Transverse colon (tissue), 4 donors: ENCODE data around the gene SRRM3. TPM values are rescaled to one million over a fixed set of nuclear protein-coding genes. Genes with fewer than 3 reads are reported as not detected.
"Not testable (repeated sequence)": the region's sequence is repeated elsewhere in the genome, so short reads cannot be mapped to it uniquely, and the experiment has no call there.

Experiments used
- DNase-seq: peaks from one replicate; pipeline ENCODE4 v3.0.0-alpha.2; 2019
- H3K27ac ChIP-seq, 4 donors: fragments of 200-600 bp; sonication (generic); 2 replicates each; pipeline ENCODE4 v1.5.1; 2016 to 2018; ENCODE audit warnings: inconsistent platforms in 4 of 4
- H3K27me3 ChIP-seq: fragments of 200-600 bp; sonication (generic); 2 replicates; pipeline ENCODE4 v1.5.1; 2017; ENCODE audit warnings: inconsistent platforms
- H3K36me3 ChIP-seq, 4 donors: fragments of 200-600 bp; sonication (generic); 2 replicates each; pipeline ENCODE4 v1.5.1; 2017 to 2019; ENCODE audit warnings: inconsistent platforms in 4 of 4
- H3K4me1 ChIP-seq, 4 donors: fragments of 200-600 bp; sonication (generic); 2 replicates each; pipeline ENCODE4 v1.5.1; 2017 to 2020; ENCODE audit warnings: inconsistent platforms in 4 of 4
- H3K4me3 ChIP-seq, 4 donors: fragments of 200-600 bp; sonication (generic); 1 replicate in 1 of 4; 2 replicates in 3 of 4; pipeline versions ENCODE4 v1.5.1 to v1.6.1; 2017 to 2019; ENCODE audit warnings: inconsistent platforms in 4 of 4
- H3K9me3 ChIP-seq, 2 donors: fragments of 200-600 bp; sonication (generic); 2 replicates each; pipeline ENCODE4 v1.5.1; 2017 to 2019; ENCODE audit warnings: inconsistent platforms in 2 of 2
- EP300 ChIP-seq: sonication (generic); formaldehyde crosslinking; IDR thresholded peaks from one replicate; pipeline ENCODE4 v1.6.1; 2017; ENCODE audit warnings: antibody characterized with exemption, low read depth
- POLR2A ChIP-seq: fragments of 450-650 bp; IDR thresholded peaks from one replicate; pipeline ENCODE4 v1.6.1; 2016; ENCODE audit warnings: antibody characterized with exemption, mild to moderate bottlenecking, moderate library complexity
- POLR2AphosphoS5 ChIP-seq, 3 donors: sonication (generic); formaldehyde crosslinking; IDR thresholded peaks; one replicate each; pipeline ENCODE4 v1.6.1; 2016; ENCODE audit warnings: antibody characterized with exemption in 3 of 3
- whole genome bisulfite sequencing, 2 donors: methylation state at CpG; one replicate each; pipeline ENCODE4 v1.1.5; 2018; ENCODE audit warnings: low coverage in 1 of 2; 5-methylcytosine and 5-hydroxymethylcytosine counted together
- in situ Hi-C, 4 donors: fragments of 200-750 bp; cut with MboI; loops; one replicate each; pipeline versions ENCODE4 v1.15.0 to v1.15.1; 2017; ENCODE audit warnings: low sequenced_read_pairs in 3 of 4, low pct_ligation_motif_present in 1 of 4, low pct_unique_long_range_greater_than_20kb in 1 of 4
- intact Hi-C: fragments of 100-400 bp; cut with DNase I; formaldehyde crosslinking; loops from one replicate; pipeline ENCODE4 v1.15.1; 2023; ENCODE audit warnings: low total_unique reads
- total RNA-seq, 4 donors: library from RNA; depleted of rRNA; stranded (reverse); fragments of >200 nt; gene quantifications; one replicate each; pipeline ENCODE4 v1.1.0, GENCODE V29; 2016
- TF ChIP-seq, protein P1 (sequence below), 5 experiments: fragments of 200-600 bp in 3 of 5; fragments of 450-650 bp in 2 of 5; sonication (generic) in 3 of 5; IDR thresholded peaks; 1 replicate in 2 of 5; 2 replicates in 3 of 5; pipeline ENCODE4 v1.5.1; 2016 to 2017; ENCODE audit warnings: antibody characterized with exemption in 5 of 5, inconsistent platforms in 3 of 5, mild to moderate bottlenecking in 2 of 5, moderate library complexity in 1 of 5

The SRRM3 gene
- total RNA-seq, 4 donors from 2014 or later: 0.82 to 1.4 (median 1.1) TPM; not detected in 1

GRCh38 chr7:76304888-76305375 is 103.2 kb downstream of the SRRM3 start:
- Histone ChIP-seq H3K27me3 (no peaks in the 10 kb centered on the region), H3K27ac (peak overlapping the region; percentile 94 to 99 (median 97)), H3K36me3 (no peaks in the 10 kb centered on the region), H3K4me1 (peaks cover 3 to 40% (median 30%) of the 10 kb centered on the region in 4 donors), H3K9me3 (no peaks in the 10 kb centered on the region), H3K4me3 (peak overlapping the region in 2 of 4 donors; percentile 69 to 82)
- intact Hi-C loops (no loop called here), in situ Hi-C loops (no loop called here)
- peak; percentile 47 for DNase-seq
- WGBS, 2 donors: 20 to 57% methylated on average over 1 to 10 of the region's 10 CpGs
- TF ChIP-seq, protein P1, sequence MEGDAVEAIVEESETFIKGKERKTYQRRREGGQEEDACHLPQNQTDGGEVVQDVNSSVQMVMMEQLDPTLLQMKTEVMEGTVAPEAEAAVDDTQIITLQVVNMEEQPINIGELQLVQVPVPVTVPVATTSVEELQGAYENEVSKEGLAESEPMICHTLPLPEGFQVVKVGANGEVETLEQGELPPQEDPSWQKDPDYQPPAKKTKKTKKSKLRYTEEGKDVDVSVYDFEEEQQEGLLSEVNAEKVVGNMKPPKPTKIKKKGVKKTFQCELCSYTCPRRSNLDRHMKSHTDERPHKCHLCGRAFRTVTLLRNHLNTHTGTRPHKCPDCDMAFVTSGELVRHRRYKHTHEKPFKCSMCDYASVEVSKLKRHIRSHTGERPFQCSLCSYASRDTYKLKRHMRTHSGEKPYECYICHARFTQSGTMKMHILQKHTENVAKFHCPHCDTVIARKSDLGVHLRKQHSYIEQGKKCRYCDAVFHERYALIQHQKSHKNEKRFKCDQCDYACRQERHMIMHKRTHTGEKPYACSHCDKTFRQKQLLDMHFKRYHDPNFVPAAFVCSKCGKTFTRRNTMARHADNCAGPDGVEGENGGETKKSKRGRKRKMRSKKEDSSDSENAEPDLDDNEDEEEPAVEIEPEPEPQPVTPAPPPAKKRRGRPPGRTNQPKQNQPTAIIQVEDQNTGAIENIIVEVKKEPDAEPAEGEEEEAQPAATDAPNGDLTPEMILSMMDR (IDR thresholded peaks at IDR 0.05): no peak
- TF ChIP-seq EP300: no peak
- no peak for TF ChIP-seq POLR2A
- TF ChIP-seq POLR2AphosphoS5 (IDR thresholded peaks at IDR 0.05): peak; percentile 44 to 76 (median 74)

- H3K27me3 ChIP-seq, H3K4me3 ChIP-seq, H3K9me3 ChIP-seq, intact Hi-C loops, in situ Hi-C loops, DNase-seq, H3K36me3 ChIP-seq, H3K27ac ChIP-seq: not testable (repeated sequence)
- peaks cover 4 to 44% (median 28%) of the 10 kb centered on the region in 4 donors for H3K4me1 ChIP-seq
- WGBS, 2 donors: 77 to 92% methylated on average over 3 to 12 of the region's 12 CpGs
Observed at GRCh38 chr7:76308874-76309273, 107.2 kb downstream of the SRRM3 start.

- H3K27ac ChIP-seq: not testable (repeated sequence)
- 95% methylated on average over 36 of the region's 50 CpGs; no CpG with 5 or more reads in 1 of the 2 donors for WGBS, 2 donors
Observed at GRCh38 chr7:76309341-76310101, 107.8 kb downstream of the SRRM3 start.

GRCh38 chr7:76310102-76310957 is 108.6 kb downstream of the SRRM3 start:
- 27% methylated on average over 20 of the region's 21 CpGs; no CpG with 5 or more reads in 1 of the 2 donors for WGBS, 2 donors
- TF ChIP-seq, protein P1 (IDR thresholded peaks at IDR 0.05): no peak
- TF ChIP-seq POLR2AphosphoS5 (IDR thresholded peaks at IDR 0.05) (no peak), POLR2A (no peak), EP300 (no peak)
- Histone ChIP-seq H3K27ac (peak overlapping the region; percentile 46 to 64 (median 59)), H3K27me3 (no peaks in the 10 kb centered on the region), H3K4me1 (peaks cover 7 to 36% (median 21%) of the 10 kb centered on the region in 4 donors), H3K9me3 (no peaks in the 10 kb centered on the region), H3K36me3 (no peaks in the 10 kb centered on the region), H3K4me3 (no peak overlapping the region)
- in situ Hi-C loops: loop anchor here in 2 of 4 donors (10.0 kb wide), 1 partner anchor 136 kb away; no protein-coding TSS in a partner anchor
- intact Hi-C loops: no loop called here
- peak; percentile 47 for DNase-seq

More at GRCh38 chr7:76309341-76310101, 107.8 kb downstream of the SRRM3 start:
- intact Hi-C loops, H3K27me3 ChIP-seq, H3K9me3 ChIP-seq, DNase-seq, H3K4me3 ChIP-seq, H3K36me3 ChIP-seq: not testable (repeated sequence)
- peaks cover 7 to 44% (median 24%) of the 10 kb centered on the region in 4 donors for H3K4me1 ChIP-seq
- in situ Hi-C loops: loop anchor here in 2 of 4 donors (10.0 kb wide), 1 partner anchor 135 kb away; no protein-coding TSS in a partner anchor

GRCh38 chr7:76311838-76312237 is 110.1 kb downstream of the SRRM3 start:
- DNase-seq, H3K36me3 ChIP-seq, intact Hi-C loops, H3K27me3 ChIP-seq, H3K9me3 ChIP-seq, H3K4me3 ChIP-seq, H3K27ac ChIP-seq: not testable (repeated sequence)
- WGBS, 2 donors: 86 to 100% methylated on average over 1 to 6 of the region's 6 CpGs
- H3K4me1 ChIP-seq: peaks cover 3 to 28% (median 18%) of the 10 kb centered on the region in 4 donors
- in situ Hi-C loops: loop anchor here in 2 of 4 donors (10.0 kb wide), 1 partner anchor 137 kb away; no protein-coding TSS in a partner anchor
